GM19351 (cell line): ENCODE results near the gene FTCD.
"Not testable (repeated sequence)": the region's sequence is repeated elsewhere in the genome, so short reads cannot be mapped to it uniquely, and the experiment has no call there.

Experiments
- ATAC-seq: cut with Tn5 transposase; IDR thresholded peaks from one replicate; pipeline ENCODE4 v1.9.1; 2021; ENCODE audit warnings: mild to moderate bottlenecking, moderate library complexity; ENCODE audit not compliant: unreplicated experiment

FTCD gene

DNA sequence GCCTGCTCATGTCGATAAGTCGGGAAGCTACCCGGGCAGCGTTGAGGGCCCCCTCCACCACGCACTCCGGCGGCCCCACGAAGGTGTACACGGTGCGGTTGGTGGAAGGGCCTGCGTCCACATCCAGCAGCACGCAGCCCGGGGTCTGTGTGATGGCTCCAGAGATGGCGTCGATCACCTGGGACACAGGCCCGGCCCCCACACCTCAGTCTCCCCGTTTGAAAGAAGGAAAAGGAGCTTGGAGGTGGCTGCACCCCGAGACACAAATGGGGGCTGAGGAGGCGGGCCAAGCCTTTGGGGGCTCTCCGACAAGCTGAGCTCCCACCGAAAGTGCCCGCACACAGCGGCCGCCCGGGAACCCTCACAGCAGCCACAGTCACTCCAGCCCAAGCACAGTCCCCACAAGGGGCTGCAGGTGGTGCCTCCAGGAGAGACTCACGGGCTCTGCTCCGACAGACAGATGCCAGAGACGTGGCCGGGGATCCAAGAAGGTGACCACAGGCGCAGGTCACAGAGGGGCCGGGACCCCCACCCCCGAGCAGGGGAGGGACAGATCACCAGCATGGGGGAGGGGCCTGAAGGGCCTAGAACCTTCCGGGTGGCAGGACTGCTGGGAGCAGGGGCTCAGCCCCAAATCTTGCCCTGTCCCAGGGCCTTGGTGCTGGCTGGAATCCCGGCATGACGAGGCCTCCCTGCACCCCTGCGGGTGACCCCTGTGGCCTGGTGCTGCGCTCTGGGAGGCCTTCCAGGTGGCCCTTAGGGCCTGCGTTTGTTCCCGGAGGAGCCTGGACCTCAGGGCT is 1.0 kb downstream of the FTCD start:
- ATAC-seq, result no peak

DNA sequence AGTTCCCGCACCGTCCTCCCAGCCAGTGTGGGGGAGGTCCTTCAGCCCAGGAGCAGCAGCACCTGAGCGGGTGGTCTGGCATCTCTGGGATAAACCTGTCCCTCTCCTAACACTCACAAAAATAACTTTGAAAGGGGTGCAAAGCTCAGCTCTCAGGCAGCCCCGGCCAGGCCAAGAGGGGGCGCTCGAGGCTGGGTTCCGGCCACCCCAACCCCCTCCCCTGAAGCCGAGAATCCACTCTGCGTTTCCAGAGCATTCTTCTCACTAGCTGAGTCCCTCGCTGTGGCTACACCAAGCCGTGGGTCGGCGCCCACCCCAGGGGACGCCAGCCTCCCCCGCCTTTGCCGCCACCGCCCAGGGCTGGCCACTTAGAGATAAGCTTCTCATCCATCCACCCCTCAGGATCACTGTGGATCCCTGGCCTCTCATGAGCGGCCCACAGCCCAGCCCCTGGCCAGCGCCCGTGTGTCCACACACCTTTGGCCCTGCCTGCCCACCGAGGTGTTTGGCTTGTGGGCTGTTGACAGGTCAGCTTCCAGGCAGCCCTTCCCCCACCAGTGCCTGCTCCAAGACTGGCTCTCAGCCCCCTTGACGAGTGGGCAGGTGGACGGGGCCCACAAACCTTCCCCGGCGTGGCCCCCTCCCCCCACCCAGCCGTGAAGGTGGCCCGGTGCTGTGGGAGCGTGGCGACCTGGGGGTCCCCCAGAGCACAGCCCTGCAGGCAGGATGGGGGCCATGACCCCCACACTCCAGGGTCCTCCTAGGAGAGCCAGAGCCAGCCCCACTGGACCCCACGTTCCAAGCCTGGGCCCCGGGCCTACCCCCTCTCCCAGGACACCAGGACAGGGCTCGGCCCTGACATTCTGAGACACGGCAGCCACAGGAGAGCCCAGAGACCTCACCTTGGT is 1.9 kb downstream of the FTCD start:
- no peak for ATAC-seq

DNA sequence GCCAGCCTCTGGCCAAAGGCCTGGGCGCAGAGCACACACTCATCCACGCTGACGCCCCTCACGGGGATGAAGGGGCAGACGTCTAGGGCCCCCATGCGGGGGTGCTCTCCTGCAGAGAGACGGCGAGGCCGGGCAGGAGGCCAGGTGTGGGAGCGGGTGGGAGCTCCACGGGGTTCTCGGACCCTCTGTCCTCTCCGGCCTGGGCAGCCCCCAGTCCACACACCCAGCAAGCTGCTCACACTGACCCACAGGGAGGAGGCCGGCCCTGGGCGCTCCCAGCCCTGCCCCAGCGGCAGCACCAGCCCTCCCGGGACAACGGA is 2.5 kb downstream of the FTCD start:
- no peak for ATAC-seq

- ATAC-seq, result no peak
These were observed 3.1 kb downstream of the FTCD start for GRCh38 chr21:46151989-46152926.

DNA sequence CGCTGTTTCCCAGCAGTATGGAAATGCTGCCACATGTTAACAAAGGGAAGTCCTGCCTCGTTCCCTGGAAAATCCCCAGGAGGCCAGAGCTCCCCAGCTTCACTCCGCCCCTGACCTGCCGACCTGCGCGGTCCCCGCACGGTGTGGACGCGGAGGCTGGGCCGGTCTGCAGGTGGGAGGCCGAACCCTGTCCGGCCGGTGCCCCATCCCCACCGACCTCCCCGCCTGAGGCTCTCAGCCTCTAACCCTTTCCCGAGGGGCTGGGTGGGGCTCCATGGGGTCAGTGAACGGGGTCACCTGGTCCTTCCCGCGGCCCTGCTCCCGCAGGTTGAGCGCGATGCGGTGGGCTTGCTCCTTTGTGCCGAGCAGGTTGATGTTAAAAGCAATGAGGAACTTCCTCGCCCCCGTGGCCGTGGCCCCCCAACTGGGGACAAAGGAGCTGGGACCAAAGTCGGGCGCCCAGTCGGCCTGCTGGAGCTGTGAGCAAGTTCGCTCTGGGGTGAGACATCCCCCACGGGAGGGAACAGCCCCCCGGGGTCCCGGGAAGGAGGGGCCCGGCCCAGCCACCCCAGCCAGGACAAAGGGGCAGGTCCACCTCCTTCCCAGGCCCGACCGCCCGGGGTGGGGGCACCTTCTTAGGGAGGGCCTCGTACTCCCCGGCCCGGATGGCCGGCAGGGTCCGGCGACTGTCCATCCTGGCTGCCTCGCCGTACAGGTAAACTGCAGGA is 4.0 kb downstream of the FTCD start:
- ATAC-seq, result no peak

DNA sequence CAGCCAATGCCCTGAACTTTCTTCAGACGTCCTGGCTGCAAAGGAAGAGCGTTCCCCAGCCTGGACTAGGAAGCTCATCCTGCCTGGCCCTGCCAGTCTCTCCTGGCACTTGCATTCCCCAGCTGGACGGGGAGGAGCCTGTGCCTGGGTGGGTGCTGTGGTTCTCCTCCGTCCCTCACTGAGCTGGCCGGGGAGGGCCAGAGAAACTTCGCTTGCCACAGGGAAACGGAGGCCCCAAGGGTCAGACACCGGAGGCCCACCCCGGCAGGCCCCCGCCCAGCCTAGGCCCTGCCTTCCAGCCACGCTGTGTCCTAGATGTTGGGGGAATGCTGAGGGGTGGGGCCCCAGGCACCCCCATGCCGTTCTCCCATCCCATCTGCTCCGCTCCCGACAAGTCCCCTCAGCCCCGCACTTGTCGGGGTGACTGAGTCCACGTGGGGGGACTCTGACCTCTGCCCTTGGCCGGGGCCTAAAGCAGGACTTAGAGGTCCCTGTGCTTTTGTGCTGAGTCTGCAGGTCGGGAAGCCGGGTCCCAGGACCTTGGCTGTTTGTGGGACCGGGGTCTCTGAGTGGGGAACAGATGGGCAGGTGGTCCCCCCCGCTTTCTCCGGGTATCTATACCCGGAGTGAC is 4.8 kb downstream of the FTCD start:
- ATAC-seq, result no peak

GRCh38 chr21:46150073-46150472 is 5.3 kb downstream of the FTCD start:
- ATAC-seq, result no peak

GRCh38 chr21:46149205-46149901 is 6.0 kb downstream of the FTCD start:
- ATAC-seq, result no peak

- ATAC-seq, result no peak
These were observed 7.3 kb downstream of the FTCD start for GRCh38 chr21:46148106-46148505.

DNA sequence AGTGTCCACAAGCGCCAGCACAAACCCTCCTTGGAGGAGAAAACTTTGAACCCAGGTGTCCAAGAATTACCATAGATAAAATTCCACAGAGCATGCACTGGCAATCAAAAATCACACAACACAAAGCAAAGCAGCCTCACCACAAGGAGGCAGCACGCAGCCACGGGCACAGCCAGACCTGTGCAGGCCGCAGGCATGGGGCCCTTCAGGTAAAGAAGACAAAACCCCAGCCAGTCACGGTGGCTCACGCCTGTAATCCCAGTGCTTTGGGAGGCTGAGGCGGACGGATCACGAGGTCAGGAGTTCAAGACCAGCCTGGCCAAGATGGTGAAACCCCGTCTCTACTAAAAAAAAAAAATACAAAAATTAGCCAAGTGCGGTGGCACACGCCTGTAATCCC is 8.0 kb downstream of the FTCD start:
- ATAC-seq, result not testable (repeated sequence)

DNA sequence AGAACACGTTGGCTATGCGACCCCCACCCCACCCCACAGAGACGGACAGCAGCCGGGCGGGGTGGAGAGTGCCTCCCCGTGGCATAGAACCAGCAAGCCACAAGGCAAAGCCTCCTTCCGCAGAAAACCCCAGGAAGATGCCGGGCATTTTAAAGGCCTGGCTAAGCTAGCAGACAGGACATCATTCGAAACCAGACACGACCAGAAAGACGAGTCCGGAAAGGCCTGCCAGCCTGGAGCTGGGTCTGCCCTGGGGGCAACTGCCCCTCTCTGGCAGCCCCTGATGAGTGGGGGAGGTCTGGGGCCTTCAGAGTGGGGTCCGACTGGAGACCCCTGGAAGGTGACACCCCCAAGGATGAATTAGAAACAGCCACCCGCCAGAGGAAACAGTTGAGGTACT is 8.5 kb downstream of the FTCD start:
- ATAC-seq, result no peak

- no peak for ATAC-seq
These were observed 9.3 kb downstream of the FTCD start for GRCh38 chr21:46145840-46146691.

- ATAC-seq, result no peak
These were observed 10.1 kb downstream of the FTCD start for GRCh38 chr21:46145159-46145839.

DNA sequence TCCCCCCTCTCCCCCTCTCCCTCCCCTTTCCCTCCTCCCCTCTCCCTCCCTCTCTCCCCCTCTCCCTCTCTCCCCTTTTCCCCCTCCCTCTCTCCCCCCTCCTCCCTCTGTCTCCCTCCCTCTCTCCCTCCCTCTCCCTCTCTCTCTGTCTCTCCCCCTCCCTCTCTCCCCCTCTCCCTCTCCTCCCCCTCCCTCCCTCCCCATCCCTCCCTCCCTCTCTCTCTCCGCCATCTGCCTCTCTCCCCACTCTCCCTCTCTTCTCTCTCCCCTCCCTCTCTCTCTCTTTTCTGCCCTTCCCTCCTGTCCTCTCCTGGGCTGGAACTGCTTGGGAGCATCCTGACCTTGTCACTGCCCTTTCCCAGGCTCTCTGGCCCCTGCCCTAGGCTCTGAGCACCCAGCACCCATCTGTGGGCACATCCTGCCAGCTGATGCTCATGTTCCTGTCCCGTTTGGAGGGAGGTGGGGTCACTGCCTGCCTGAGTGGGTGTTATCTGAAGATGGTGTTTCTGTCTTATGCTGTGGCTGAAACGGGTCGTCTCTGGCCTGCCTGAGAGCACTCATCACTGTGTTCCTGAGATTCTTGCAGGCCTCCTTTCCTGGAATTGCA is 10.8 kb downstream of the FTCD start:
- ATAC-seq, result no peak

GRCh38 chr21:46142582-46143473 is 12.6 kb downstream of the FTCD start:
- no peak for ATAC-seq

- no peak for ATAC-seq
These were observed 13.4 kb downstream of the FTCD start for GRCh38 chr21:46141767-46142581.
